Lower leg skin (tissue), 4 donors: ENCODE results near the gene INAFM2. TPM values are rescaled to one million over a fixed set of nuclear protein-coding genes. Genes with fewer than 3 reads are reported as not detected.
A peak's percentile ranks its signal among the peaks of the same experiment; 100 is the strongest.

Experiments
- DNase-seq, 2 donors: peaks; one replicate each; pipeline ENCODE4 v3.0.0-alpha.2; 2019; ENCODE audit warnings: low spot score in 2 of 2
- H3K4me3 ChIP-seq: fragments of 200-600 bp; sonication (generic); 2 replicates; pipeline ENCODE4 v1.5.1; 2017; ENCODE audit warnings: mild to moderate bottlenecking, low read depth; ENCODE audit not compliant: poor library complexity, severe bottlenecking
- CTCF ChIP-seq, 3 donors: fragments of 450-650 bp; IDR thresholded peaks; one replicate each; pipeline ENCODE4 v1.5.1; 2016; ENCODE audit warnings: antibody characterized with exemption in 3 of 3, mild to moderate bottlenecking in 3 of 3, moderate library complexity in 2 of 3
- POLR2A ChIP-seq, 2 donors: fragments of 450-650 bp; IDR thresholded peaks; one replicate each; pipeline ENCODE4 v1.6.1; 2016 to 2017; ENCODE audit warnings: antibody characterized with exemption in 2 of 2, mild to moderate bottlenecking in 1 of 2, moderate library complexity in 1 of 2
- WGBS, 2 donors: methylation state at CpG; one replicate each; pipeline ENCODE4 v1.1.5; 2018; 5-methylcytosine and 5-hydroxymethylcytosine counted together
- intact Hi-C: fragments of 100-400 bp; cut with DNase I; formaldehyde crosslinking; loops from one replicate; pipeline ENCODE4 v1.15.0; 2023; ENCODE audit warnings: low total_unique reads
- total RNA-seq, 4 donors: library from RNA; depleted of rRNA; stranded (reverse); fragments of >200 nt; gene quantifications; one replicate each; pipeline ENCODE4 v1.1.0, GENCODE V29; 2016

The INAFM2 gene
- total RNA-seq, 4 donors from 2014 or later = 6.8 to 13.8 (median 10.0) TPM

GRCh38 chr15:40340038-40340739 is 16.7 kb downstream of the INAFM2 start:
- no peak overlapping the region for H3K4me3 ChIP-seq
- intact Hi-C loops = no loop called here
- WGBS, 2 donors = 5 to 21% methylated on average over 12 to 14 of the region's 14 CpGs
- DNase-seq = no peak
- TF ChIP-seq POLR2A (IDR thresholded peaks at IDR 0.05) = no peak
- TF ChIP-seq CTCF (IDR thresholded peaks at IDR 0.05) = no peak

- 10 to 11% methylated on average over 14 to 17 of the region's 17 CpGs for WGBS, 2 donors
- intact Hi-C loops = no loop called here
- no peak for TF ChIP-seq POLR2A (IDR thresholded peaks at IDR 0.05)
- no peak for TF ChIP-seq CTCF (IDR thresholded peaks at IDR 0.05)
- DNase-seq = peak; percentile 87 to 98
- no peak within 1 kb of the TSS for H3K4me3 ChIP-seq
Measured at GRCh38 chr15:40340740-40341400, 17.4 kb downstream of the INAFM2 start, which contains the start of gene CCDC9B. Gene CCDC9B (minus strand): TSS chr15:40340939. CDS start chr15:40340819, 120 bp downstream.

GRCh38 chr15:40342416-40343320 is 19.2 kb downstream of the INAFM2 start:
- 57 to 61% methylated on average over 7 of the region's 7 CpGs for WGBS, 2 donors
- no peak for TF ChIP-seq CTCF (IDR thresholded peaks at IDR 0.05)
- TF ChIP-seq POLR2A (IDR thresholded peaks at IDR 0.05) = no peak
- no peak for DNase-seq
- intact Hi-C loops = no loop called here
- no peak overlapping the region for H3K4me3 ChIP-seq

GRCh38 chr15:40343512-40343911 is 20.0 kb downstream of the INAFM2 start:
- no peak for DNase-seq
- no peak overlapping the region for H3K4me3 ChIP-seq
- WGBS, 2 donors = 76 to 80% methylated on average over 10 of the region's 10 CpGs

More at GRCh38 chr15:40343512-40343911, 20.0 kb downstream of the INAFM2 start:
- TF ChIP-seq CTCF (IDR thresholded peaks at IDR 0.05) = no peak
- no peak for TF ChIP-seq POLR2A (IDR thresholded peaks at IDR 0.05)
- intact Hi-C loops = no loop called here
